B cell (primary cell): ENCODE results near the gene GCNT2. TPM values are rescaled to one million over a fixed set of nuclear protein-coding genes. Genes with fewer than 3 reads are reported as not detected.
A peak's percentile ranks its signal among the peaks of the same experiment; 100 is the strongest.
"Not testable (repeated sequence)": the region's sequence is repeated elsewhere in the genome, so short reads cannot be mapped to it uniquely, and the experiment has no call there.

Experiments used
- ATAC-seq: fragments of 200-7000 bp; cut with Tn5 transposase; one replicate; pipeline ENCODE4 v1.10.0; 2021; ENCODE audit warnings: low read depth, mild to moderate bottlenecking, moderate number of reproducible peaks, moderate library complexity
- CTCF ChIA-PET: fragments of 350-600 bp; sonication (Branson Sonifier 250); formaldehyde crosslinking; loops from one replicate; lab custom pipeline; 2021; ENCODE audit warnings: antibody characterized with exemption, inconsistent platforms; lab: Charles Lee
- POLR2A ChIA-PET: fragments of 350-600 bp; sonication (Branson Sonifier 250); formaldehyde crosslinking; loops from one replicate; lab custom pipeline; 2021; ENCODE audit warnings: antibody characterized with exemption; lab: Charles Lee
- DNase-seq: peaks from one replicate; pipeline ENCODE4 v3.0.0; 2013
- H2AFZ ChIP-seq: 2 replicates; pipeline ENCODE4 v1.6.1; 2012; ENCODE audit warnings: mild to moderate bottlenecking, low read depth, low read length; ENCODE audit not compliant: insufficient read depth, poor library complexity, severe bottlenecking
- H3K27ac ChIP-seq, 2 donors: 1 replicate in 1 of 2; 2 replicates in 1 of 2; pipeline ENCODE4 v1.5.1; 2012 to 2013; ENCODE audit warnings: low read length in 2 of 2, mild to moderate bottlenecking in 2 of 2, moderate library complexity in 1 of 2
- H3K27me3 ChIP-seq, 4 experiments: fragments of 200-600 bp in 1 of 4; sonication (generic) in 1 of 4; replicated peaks in 1 of 4; 1 replicate in 2 of 4; 2 replicates in 2 of 4; pipeline versions ENCODE4 v1.6.1 to v1.7.0; 2013 to 2016; ENCODE audit warnings: low read length in 3 of 4, mild to moderate bottlenecking in 2 of 4, mixed read lengths in 1 of 4, moderate library complexity in 1 of 4; ENCODE audit not compliant: insufficient read depth in 4 of 4, control insufficient read depth in 3 of 4; ENCODE audit errors: control extremely low read depth in 1 of 4
- H3K36me3 ChIP-seq, 2 experiments: replicated peaks in 1 of 2; 1 replicate in 1 of 2; 2 replicates in 1 of 2; pipeline versions ENCODE4 v1.6.1 to v1.7.1; 2013; ENCODE audit warnings: low read length in 1 of 2; ENCODE audit not compliant: insufficient read depth in 2 of 2, control insufficient read depth in 1 of 2; ENCODE audit errors: control extremely low read depth in 1 of 2, extremely low read depth in 1 of 2
- H3K4me1 ChIP-seq, 2 donors: fragments of 200-600 bp in 1 of 2; sonication (generic) in 1 of 2; 1 replicate in 1 of 2; 2 replicates in 1 of 2; pipeline versions ENCODE4 v1.5.1 to v1.6.1; 2013 to 2017; ENCODE audit warnings: low read length in 2 of 2; ENCODE audit not compliant: control insufficient read depth in 2 of 2, insufficient read depth in 2 of 2
- H3K4me2 ChIP-seq: replicated peaks from 2 replicates; pipeline ENCODE3; 2012; ENCODE audit warnings: mild to moderate bottlenecking, low read depth, low read length; ENCODE audit not compliant: poor library complexity, severe bottlenecking
- H3K4me3 ChIP-seq, 5 experiments: fragments of 200-600 bp in 1 of 5; sonication (generic) in 1 of 5; 1 replicate in 3 of 5; 2 replicates in 2 of 5; pipeline versions ENCODE4 v1.5.1 to v1.7.0; 2011 to 2016; ENCODE audit warnings: low read length in 4 of 5, mild to moderate bottlenecking in 4 of 5, low read depth in 2 of 5, control low read depth in 1 of 5, moderate library complexity in 1 of 5; ENCODE audit not compliant: insufficient read depth in 1 of 5; ENCODE audit errors: control extremely low read depth in 1 of 5, extremely low read depth in 1 of 5
- H3K79me2 ChIP-seq: fragments of 200-600 bp; sonication (generic); one replicate; pipeline ENCODE4 v1.6.0; 2016; ENCODE audit warnings: low read length; ENCODE audit not compliant: control insufficient read depth, insufficient read depth
- H3K9ac ChIP-seq: fragments of 200-600 bp; sonication (generic); 2 replicates; pipeline ENCODE4 v1.6.1; 2017; ENCODE audit warnings: mild to moderate bottlenecking, low read length, moderate library complexity
- H3K9me3 ChIP-seq, 3 donors: one replicate each; pipeline versions ENCODE4 v1.6.1 to v1.7.1; 2013; ENCODE audit warnings: low read length in 2 of 3; ENCODE audit not compliant: control insufficient read depth in 2 of 3, insufficient read depth in 1 of 3; ENCODE audit errors: control extremely low read depth in 1 of 3
- H4K20me1 ChIP-seq: 2 replicates; pipeline ENCODE4 v1.6.0; 2012; ENCODE audit warnings: mild to moderate bottlenecking, low read length; ENCODE audit not compliant: insufficient read depth, control insufficient read depth, poor library complexity, severe bottlenecking
- H3K27ac Mint-ChIP-seq: one replicate; pipeline ENCODE4 v1.8.0; 2021; ENCODE audit warnings: mixed read lengths
- H3K27me3 Mint-ChIP-seq: one replicate; pipeline ENCODE4 v1.8.0; 2021; ENCODE audit warnings: mixed read lengths
- H3K4me1 Mint-ChIP-seq: one replicate; pipeline ENCODE4 v1.8.0; 2021; ENCODE audit warnings: mixed read lengths
- H3K4me3 Mint-ChIP-seq: one replicate; pipeline ENCODE4 v1.8.0; 2021; ENCODE audit warnings: mixed read lengths
- H3K9me3 Mint-ChIP-seq: one replicate; pipeline ENCODE4 v1.8.0; 2022; ENCODE audit warnings: mixed read lengths; ENCODE audit not compliant: insufficient read depth
- EZH2 ChIP-seq: IDR thresholded peaks from 2 replicates; pipeline ENCODE4 v1.6.1; 2012; ENCODE audit warnings: borderline replicate concordance, low read depth, mild to moderate bottlenecking, moderate library complexity, low read length; ENCODE audit not compliant: insufficient read depth, poor library complexity, severe bottlenecking
- WGBS: methylation state at CpG from one replicate; pipeline ENCODE4 v1.1.5; 2013; ENCODE audit warnings: missing lambda C conversion rate; ENCODE audit not compliant: insufficient coverage; 5-methylcytosine and 5-hydroxymethylcytosine counted together
- intact Hi-C: fragments of 100-400 bp; cut with micrococcal nuclease; formaldehyde crosslinking; loops from one replicate; pipeline ENCODE4 v1.10.0; 2022
- polyA plus RNA-seq: library from polyadenylated mRNA; depleted of rRNA; stranded (reverse); fragments of >200 nt; gene quantifications from 2 replicates; pipeline ENCODE4 v1.2.3, GENCODE V29; 2012
- total RNA-seq, 2 donors: library from RNA; stranded (reverse); fragments of 120-200 nt in 1 of 2; gene quantifications; 1 replicate in 1 of 2; 2 replicates in 1 of 2; pipeline versions ENCODE4 v1.2.3 to v1.2.4, GENCODE V29; 2013 to 2022
- TF ChIP-seq, protein P1 (sequence below): fragments of 200-600 bp; IDR thresholded peaks from one replicate; pipeline ENCODE4 v1.8.0; 2022; ENCODE audit warnings: antibody characterized with exemption, mild to moderate bottlenecking

GCNT2 gene
- total and polyA plus RNA-seq, 2 donors (not counting 1 experiment from before 2014, with no cell fraction given), result 6.8 to 32.1 TPM

DNA sequence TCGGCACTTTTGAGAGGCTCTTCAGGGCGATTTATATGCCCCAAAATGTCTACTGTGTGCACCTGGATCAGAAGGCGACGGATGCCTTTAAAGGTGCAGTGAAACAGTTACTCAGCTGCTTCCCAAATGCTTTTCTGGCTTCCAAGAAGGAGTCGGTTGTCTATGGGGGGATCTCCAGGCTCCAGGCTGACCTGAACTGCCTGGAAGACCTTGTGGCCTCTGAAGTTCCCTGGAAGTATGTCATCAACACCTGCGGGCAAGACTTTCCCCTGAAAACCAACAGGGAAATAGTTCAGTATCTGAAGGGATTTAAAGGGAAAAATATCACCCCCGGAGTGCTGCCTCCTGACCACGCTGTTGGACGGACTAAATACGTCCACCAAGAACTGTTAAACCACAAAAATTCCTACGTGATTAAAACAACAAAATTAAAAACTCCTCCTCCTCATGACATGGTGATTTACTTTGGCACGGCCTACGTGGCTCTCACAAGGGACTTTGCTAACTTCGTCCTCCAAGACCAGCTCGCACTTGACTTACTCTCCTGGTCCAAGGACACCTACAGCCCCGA lies 8.2 kb downstream of the GCNT2 start:
- ATAC-seq, result no peak
- peak overlapping the region; percentile 82 for H3K9ac ChIP-seq
- DNase-seq, result peak; percentile 27
- H3K79me2 ChIP-seq, result peaks cover 45% of the 10 kb centered on the region
- H4K20me1 ChIP-seq, result no peaks in the 10 kb centered on the region
- peak overlapping the region; percentile 87 for H3K4me2 ChIP-seq
- H3K27ac Mint-ChIP-seq, result peak overlapping the region; percentile 87
- peaks cover 62% of the 10 kb centered on the region for H3K4me1 Mint-ChIP-seq
- WGBS, result 16% methylated on average over 14 of the region's 16 CpGs
- no peaks in the 10 kb centered on the region for H3K36me3 ChIP-seq
- peak overlapping the region; percentile 77 for H2AFZ ChIP-seq
- H3K9me3 Mint-ChIP-seq, result no peaks in the 10 kb centered on the region
- ChIA-PET CTCF (interaction anchor here (0.9 to 3.7 kb wide), 5 partner anchors 10 to 219 kb away, joined by 3 to 25 read pairs (median 4); partner anchors contain the start of genes C6orf52, PAK1IP1 and TMEM14B), POLR2A (interaction anchor here (0.5 to 1.5 kb wide), 4 partner anchors 9 to 914 kb away, joined by 4 to 10 read pairs (median 6); partner anchors contain the start of genes C6orf52 and PAK1IP1)
- intact Hi-C loops, result loop anchor here (5.0 kb wide), 2 partner anchors 33 to 68 kb away; no protein-coding TSS in a partner anchor
- H3K4me1 ChIP-seq, result peaks cover 44 to 61% of the 10 kb centered on the region in 2 donors
- peak overlapping the region; percentile 70 to 83 for H3K27ac ChIP-seq
- H3K27me3 Mint-ChIP-seq, result no peaks in the 10 kb centered on the region
- H3K4me3 ChIP-seq, result peak overlapping the region; percentile 63 to 86 (median 73)
- no peaks in the 10 kb centered on the region for H3K27me3 ChIP-seq
- no peaks in the 10 kb centered on the region for H3K9me3 ChIP-seq
- no peak for TF ChIP-seq EZH2
- TF ChIP-seq, protein P1, sequence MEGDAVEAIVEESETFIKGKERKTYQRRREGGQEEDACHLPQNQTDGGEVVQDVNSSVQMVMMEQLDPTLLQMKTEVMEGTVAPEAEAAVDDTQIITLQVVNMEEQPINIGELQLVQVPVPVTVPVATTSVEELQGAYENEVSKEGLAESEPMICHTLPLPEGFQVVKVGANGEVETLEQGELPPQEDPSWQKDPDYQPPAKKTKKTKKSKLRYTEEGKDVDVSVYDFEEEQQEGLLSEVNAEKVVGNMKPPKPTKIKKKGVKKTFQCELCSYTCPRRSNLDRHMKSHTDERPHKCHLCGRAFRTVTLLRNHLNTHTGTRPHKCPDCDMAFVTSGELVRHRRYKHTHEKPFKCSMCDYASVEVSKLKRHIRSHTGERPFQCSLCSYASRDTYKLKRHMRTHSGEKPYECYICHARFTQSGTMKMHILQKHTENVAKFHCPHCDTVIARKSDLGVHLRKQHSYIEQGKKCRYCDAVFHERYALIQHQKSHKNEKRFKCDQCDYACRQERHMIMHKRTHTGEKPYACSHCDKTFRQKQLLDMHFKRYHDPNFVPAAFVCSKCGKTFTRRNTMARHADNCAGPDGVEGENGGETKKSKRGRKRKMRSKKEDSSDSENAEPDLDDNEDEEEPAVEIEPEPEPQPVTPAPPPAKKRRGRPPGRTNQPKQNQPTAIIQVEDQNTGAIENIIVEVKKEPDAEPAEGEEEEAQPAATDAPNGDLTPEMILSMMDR, result no peak
- H3K4me3 Mint-ChIP-seq, result peak overlapping the region; percentile 92

DNA sequence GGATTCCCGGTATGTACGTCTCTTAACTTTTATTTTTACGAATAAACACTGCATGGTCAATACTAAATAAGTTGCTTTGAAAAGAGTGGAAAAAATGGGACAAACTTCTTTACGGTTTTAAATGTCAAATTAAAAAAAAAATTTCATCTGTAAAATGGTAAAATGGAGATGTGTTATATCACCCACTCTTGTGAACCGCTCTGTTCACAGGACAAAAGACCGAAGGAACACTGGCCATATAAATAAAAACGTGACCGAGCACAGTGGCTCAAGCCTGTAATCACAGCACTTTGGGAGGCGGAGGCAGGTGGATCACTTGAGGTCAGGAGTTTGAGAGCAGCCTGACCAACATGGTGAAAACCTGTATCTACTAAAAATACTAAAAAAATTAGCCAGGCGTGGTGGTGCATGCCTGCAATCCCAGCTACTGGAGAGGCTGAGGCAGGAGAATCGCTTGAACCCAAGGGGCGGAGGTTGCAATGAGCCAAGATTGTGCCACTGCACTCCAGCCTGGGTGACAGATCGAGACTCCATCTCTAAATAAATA lies 8.8 kb downstream of the GCNT2 start:
- POLR2A ChIA-PET, result interaction anchor here (1.2 to 1.5 kb wide), 2 partner anchors 10 to 165 kb away, joined by 4 to 9 read pairs; partner anchors contain the start of genes C6orf52 and PAK1IP1
- 84% methylated on average over 7 of the region's 13 CpGs for WGBS
- H3K4me1 Mint-ChIP-seq, result peaks cover 62% of the 10 kb centered on the region
- CTCF ChIA-PET, result interaction anchor here (0.9 to 3.7 kb wide), 3 partner anchors 9 to 218 kb away, joined by 3 to 25 read pairs (median 4); partner anchors contain the start of gene TMEM14B
- H3K4me3 Mint-ChIP-seq, result peak overlapping the region; percentile 92
- not testable (repeated sequence) for H3K27me3 Mint-ChIP-seq, H4K20me1 ChIP-seq, H3K9me3 ChIP-seq, H3K36me3 ChIP-seq, DNase-seq, H3K9me3 Mint-ChIP-seq, ATAC-seq, H3K27me3 ChIP-seq
- H3K27ac ChIP-seq, result peak overlapping the region; percentile 70 to 83
- H3K4me2 ChIP-seq, result peak overlapping the region; percentile 87
- intact Hi-C loops, result loop anchor here (5.0 to 10.0 kb wide), 6 partner anchors 32 to 1007 kb away; partner anchors contain the start of genes SMIM13, SYCP2L and TMEM170B
- peaks cover 50% of the 10 kb centered on the region for H3K79me2 ChIP-seq
- H3K4me3 ChIP-seq, result peak overlapping the region; percentile 63 to 86 (median 73)
- H3K9ac ChIP-seq, result peak overlapping the region; percentile 82
- peak overlapping the region; percentile 87 for H3K27ac Mint-ChIP-seq
- peak overlapping the region; percentile 77 for H2AFZ ChIP-seq
- H3K4me1 ChIP-seq, result peaks cover 50 to 66% of the 10 kb centered on the region in 2 donors
